HEK293T (cell line): ENCODE data around the gene MPRIP.
"Not testable (repeated sequence)": the region's sequence is repeated elsewhere in the genome, so short reads cannot be mapped to it uniquely, and the experiment has no call there.

ENCODE experiments used
- CTCF ChIA-PET: fragments of 350-600 bp; formaldehyde crosslinking; extraction: SDS; loops from one replicate; lab custom pipeline; 2021; ENCODE audit warnings: antibody characterized with exemption, inconsistent platforms; lab: Yijun Ruan, JAX
- POLR2A ChIA-PET: fragments of 350-600 bp; formaldehyde crosslinking; extraction: SDS; loops from one replicate; lab custom pipeline; 2020; ENCODE audit warnings: antibody characterized with exemption, inconsistent platforms; lab: Yijun Ruan, JAX
- DNase-seq: peaks from one replicate; pipeline ENCODE4 v3.0.0; 2012; ENCODE audit warnings: mixed read lengths; ENCODE audit errors: extremely low spot score
- ARNT ChIP-seq: fragments of 450-650 bp; IDR thresholded peaks from 2 replicates; pipeline ENCODE4 v1.6.1; 2017; ENCODE audit warnings: mild to moderate bottlenecking
- BHLHE40 ChIP-seq: fragments of 450-650 bp; IDR thresholded peaks from 2 replicates; pipeline ENCODE4 v1.6.1; 2016; ENCODE audit warnings: mild to moderate bottlenecking, moderate library complexity, borderline replicate concordance
- CTBP1 ChIP-seq: fragments of 450-650 bp; IDR thresholded peaks from 2 replicates; pipeline ENCODE4 v1.6.1; 2016; ENCODE audit warnings: borderline replicate concordance
- ELF4 ChIP-seq: fragments of 450-650 bp; IDR thresholded peaks from 2 replicates; pipeline ENCODE4 v1.6.1; 2017; ENCODE audit warnings: antibody characterized with exemption
- FOXA1 ChIP-seq: fragments of 450-650 bp; IDR thresholded peaks from 2 replicates; pipeline ENCODE4 v1.6.1; 2016; ENCODE audit warnings: mild to moderate bottlenecking
- FOXK2 ChIP-seq: fragments of 450-650 bp; IDR thresholded peaks from 2 replicates; pipeline ENCODE4 v1.6.1; 2016; ENCODE audit warnings: mild to moderate bottlenecking
- FOXM1 ChIP-seq: fragments of 450-650 bp; IDR thresholded peaks from 2 replicates; pipeline ENCODE4 v1.6.1; 2017; ENCODE audit warnings: mild to moderate bottlenecking, borderline replicate concordance
- HDGF ChIP-seq: fragments of 450-650 bp; IDR thresholded peaks from 2 replicates; pipeline ENCODE4 v1.6.1; 2017; ENCODE audit warnings: antibody characterized with exemption, borderline replicate concordance
- L3MBTL2 ChIP-seq: fragments of 450-650 bp; conservative IDR thresholded peaks from 2 replicates; pipeline ENCODE4 v1.6.1; 2016; ENCODE audit warnings: mild to moderate bottlenecking
- LEF1 ChIP-seq: fragments of 450-650 bp; IDR thresholded peaks from 2 replicates; pipeline ENCODE4 v1.6.1; 2017; ENCODE audit warnings: mild to moderate bottlenecking, borderline replicate concordance
- NFRKB ChIP-seq: fragments of 450-650 bp; IDR thresholded peaks from 2 replicates; pipeline ENCODE4 v1.6.1; 2016; ENCODE audit warnings: mild to moderate bottlenecking, moderate library complexity
- PKNOX1 ChIP-seq: fragments of 450-650 bp; IDR thresholded peaks from 2 replicates; pipeline ENCODE4 v1.6.1; 2016
- SP1 ChIP-seq: fragments of 450-650 bp; IDR thresholded peaks from 2 replicates; pipeline ENCODE4 v1.6.1; 2017
- SUZ12 ChIP-seq: fragments of 450-650 bp; IDR thresholded peaks from 2 replicates; pipeline ENCODE4 v1.6.1; 2016; ENCODE audit warnings: mild to moderate bottlenecking
- TARDBP ChIP-seq: fragments of 450-650 bp; IDR thresholded peaks from 2 replicates; pipeline ENCODE4 v1.6.1; 2016
- ZNF384 ChIP-seq: fragments of 450-650 bp; IDR thresholded peaks from 2 replicates; pipeline ENCODE4 v1.6.1; 2016

MPRIP gene

GRCh38 chr17:17183744-17184143 lies 141.5 kb downstream of the MPRIP start:
- ChIA-PET CTCF (no interaction called here), POLR2A (interaction anchor here (1.4 kb wide), 1 partner anchor 16 kb away, joined by 4 read pairs; no protein-coding TSS in a partner anchor)
- TF ChIP-seq HDGF (no peak), SP1 (no peak)
- no peak for DNase-seq

- ChIA-PET CTCF (interaction anchor here (0.6 kb wide), 1 partner anchor 628 kb away, joined by 3 read pairs; no protein-coding TSS in a partner anchor), POLR2A (interaction anchor here (1.4 kb wide), 1 partner anchor 15 kb away, joined by 4 read pairs; no protein-coding TSS in a partner anchor)
- DNase-seq: not testable (repeated sequence)
Observed at GRCh38 chr17:17184985-17185757, 142.9 kb downstream of the MPRIP start.

GRCh38 chr17:17186051-17186450 lies 143.8 kb downstream of the MPRIP start:
- POLR2A ChIA-PET: no interaction called here
- no peak for DNase-seq
- TF ChIP-seq FOXM1: no peak
- no peak for TF ChIP-seq HDGF
- TF ChIP-seq ELF4: no peak
- no peak for TF ChIP-seq TARDBP
- TF ChIP-seq BHLHE40: no peak
- no peak for TF ChIP-seq SUZ12
- TF ChIP-seq CTBP1: no peak
- no peak for TF ChIP-seq NFRKB
- no peak for TF ChIP-seq PKNOX1
- no peak for TF ChIP-seq ZNF384
- TF ChIP-seq FOXA1: no peak
- TF ChIP-seq L3MBTL2: no peak
- CTCF ChIA-PET: no interaction called here

GRCh38 chr17:17186551-17187505 lies 144.6 kb downstream of the MPRIP start:
- TF ChIP-seq TARDBP: no peak
- TF ChIP-seq FOXA1: no peak
- TF ChIP-seq FOXM1: no peak
- no peak for TF ChIP-seq SUZ12
- TF ChIP-seq ARNT: no peak
- TF ChIP-seq SP1: no peak
- no peak for TF ChIP-seq L3MBTL2
- no peak for TF ChIP-seq BHLHE40
- TF ChIP-seq ZNF384: no peak
- TF ChIP-seq NFRKB: no peak
- TF ChIP-seq HDGF: no peak
- no peak for TF ChIP-seq LEF1
- no peak for TF ChIP-seq ELF4
- TF ChIP-seq PKNOX1: no peak
- ChIA-PET CTCF (no interaction called here), POLR2A (no interaction called here)
- no peak for DNase-seq

- TF ChIP-seq SUZ12 (no peak), ELF4 (no peak), ZNF384 (no peak), NFRKB (no peak), FOXM1 (no peak), L3MBTL2 (no peak), HDGF (no peak), LEF1 (no peak), CTBP1 (no peak), FOXK2 (no peak), FOXA1 (no peak), PKNOX1 (no peak)
- POLR2A ChIA-PET: no interaction called here
- no peak for DNase-seq
- CTCF ChIA-PET: interaction anchor here (0.9 kb wide), 1 partner anchor 197 kb away, joined by 3 read pairs; no protein-coding TSS in a partner anchor
Observed at GRCh38 chr17:17188586-17188985, 146.3 kb downstream of the MPRIP start.

- ChIA-PET CTCF (interaction anchor here (0.9 kb wide), 1 partner anchor 198 kb away, joined by 3 read pairs; no protein-coding TSS in a partner anchor), POLR2A (no interaction called here)
- no peak for TF ChIP-seq PKNOX1
- no peak for TF ChIP-seq L3MBTL2
- no peak for TF ChIP-seq ZNF384
- TF ChIP-seq FOXK2: no peak
- TF ChIP-seq LEF1: no peak
- TF ChIP-seq NFRKB: no peak
- TF ChIP-seq FOXA1: no peak
- no peak for TF ChIP-seq ARNT
- no peak for TF ChIP-seq BHLHE40
- TF ChIP-seq ELF4: no peak
- TF ChIP-seq SP1: no peak
- no peak for TF ChIP-seq FOXM1
- TF ChIP-seq CTBP1: no peak
- TF ChIP-seq TARDBP: no peak
- no peak for TF ChIP-seq SUZ12
- no peak for TF ChIP-seq HDGF
- no peak for DNase-seq
Observed at GRCh38 chr17:17189559-17189958, 147.3 kb downstream of the MPRIP start.
